ENCODE measurements around the gene RBM4B.

Gene RBM4B

GRCh38 chr11:66707486-66707885 is 29.8 kb upstream of the RBM4B start:
- no peak for DNase-seq (ENCODE audit: low spot score)

GRCh38 chr11:66706989-66707388 is 29.3 kb upstream of the RBM4B start:
- DNase-seq (ENCODE audit: low spot score), result no peak

- no peak for DNase-seq (ENCODE audit: low spot score)
Measured at GRCh38 chr11:66705587-66706335, 28.1 kb upstream of the RBM4B start.

- no peak for DNase-seq (ENCODE audit: low spot score)
Measured at GRCh38 chr11:66704659-66705360, 27.1 kb upstream of the RBM4B start.

- no peak for DNase-seq (ENCODE audit: low spot score)
Measured at GRCh38 chr11:66701432-66702240, 23.9 kb upstream of the RBM4B start.

GRCh38 chr11:66700742-66701141 is 23.1 kb upstream of the RBM4B start:
- no peak for DNase-seq (ENCODE audit: low spot score)

- no peak for DNase-seq (ENCODE audit: low spot score)
Measured at GRCh38 chr11:66700337-66700736, 22.6 kb upstream of the RBM4B start.

- DNase-seq (ENCODE audit: low spot score), result no peak
Measured at GRCh38 chr11:66698491-66698890, 20.8 kb upstream of the RBM4B start.

- DNase-seq (ENCODE audit: low spot score), result no peak
Measured at GRCh38 chr11:66697988-66698387, 20.3 kb upstream of the RBM4B start.

GRCh38 chr11:66696146-66696545 is 18.5 kb upstream of the RBM4B start:
- DNase-seq (ENCODE audit: low spot score), result no peak

- peak; percentile 96 for DNase-seq (ENCODE audit: low spot score)
Measured at GRCh38 chr11:66694732-66695207, 17.1 kb upstream of the RBM4B start.

- no peak for DNase-seq (ENCODE audit: low spot score)
Measured at GRCh38 chr11:66694056-66694410, 16.3 kb upstream of the RBM4B start.

- no peak for DNase-seq (ENCODE audit: low spot score)
Measured at GRCh38 chr11:66693356-66694055, 15.8 kb upstream of the RBM4B start.

GRCh38 chr11:66692871-66693331 is 15.2 kb upstream of the RBM4B start:
- no peak for DNase-seq (ENCODE audit: low spot score)

- no peak for DNase-seq (ENCODE audit: low spot score)
Measured at GRCh38 chr11:66692446-66692845, 14.8 kb upstream of the RBM4B start.

GRCh38 chr11:66691311-66691980 is 13.8 kb upstream of the RBM4B start:
- DNase-seq (ENCODE audit: low spot score), result no peak

GRCh38 chr11:66689661-66690590 is 12.2 kb upstream of the RBM4B start:
- DNase-seq (ENCODE audit: low spot score), result no peak

GRCh38 chr11:66688561-66689534 is 11.2 kb upstream of the RBM4B start:
- DNase-seq (ENCODE audit: low spot score), result no peak

GRCh38 chr11:66687831-66688281 is 10.2 kb upstream of the RBM4B start:
- no peak for DNase-seq (ENCODE audit: low spot score)
